Measurements from ENCODE around the gene UNC80. TPM values are rescaled to one million over a fixed set of nuclear protein-coding genes. Genes with fewer than 3 reads are reported as not detected.
A peak's percentile ranks its signal among the peaks of the same experiment; 100 is the strongest.

UNC80 gene
- total and polyA plus RNA-seq, 2 donors (not counting 3 experiments of a cell fraction or from before 2014, with no cell fraction given), result not detected

- BruUV-seq (replicated peaks), result no TSS peak
- no peak overlapping the region for H3K27ac ChIP-seq (ENCODE audit: insufficient read depth, low read depth, low read length)
- dilution Hi-C loops (cut with MboI; ENCODE audit: extremely low pct_ligation_motif_present, low sequenced_read_pairs), result no loop called here
These were observed 231.7 kb downstream of the UNC80 start for GRCh38 chr2:210003359-210003758.

GRCh38 chr2:210004881-210005280 is 233.2 kb downstream of the UNC80 start:
- no peak for FAIRE-seq
- Histone ChIP-seq H3K27me3 (ENCODE audit: control insufficient read depth in 2 of 2, insufficient read depth in 2 of 2, low read length in 2 of 2) (no peaks in the 10 kb centered on the region), H4K20me1 (replicated peaks; ENCODE audit: control insufficient read depth, extremely low read depth, insufficient read depth, low read length) (peaks cover 3% of the 10 kb centered on the region), H3K79me2 (ENCODE audit: control insufficient read depth, insufficient read depth, low read length) (peaks cover 74% of the 10 kb centered on the region), H2AFZ (ENCODE audit: low read depth, low read length) (no peak overlapping the region), H3K9ac (replicated peaks; ENCODE audit: extremely low read depth, insufficient read depth, low read length) (no peak overlapping the region), H3K4me1 (ENCODE audit: control insufficient read depth, extremely low read depth, insufficient read depth, low read length) (peaks cover 16% of the 10 kb centered on the region), H3K27ac (ENCODE audit: insufficient read depth, low read depth, low read length) (no peak overlapping the region), H3K9me3 (replicated peaks; ENCODE audit: control insufficient read depth, insufficient read depth, low read length) (no peaks in the 10 kb centered on the region), H3K9me1 (replicated peaks; ENCODE audit: control insufficient read depth, extremely low read depth, insufficient read depth, low read length) (no peaks in the 10 kb centered on the region), H3K4me3 (replicated peaks in 1 of 3; ENCODE audit: insufficient read depth in 1 of 3, low read depth in 1 of 3, low read length in 3 of 3) (no peak overlapping the region), H3K4me2 (ENCODE audit: insufficient read depth, low read length) (no peak overlapping the region), H3K36me3 (ENCODE audit: control insufficient read depth in 2 of 2, extremely low read depth in 1 of 2, insufficient read depth in 2 of 2, low read length in 2 of 2) (peaks cover 2 to 4% of the 10 kb centered on the region in 2 experiments)
- no TSS peak for BruUV-seq (replicated peaks)
- no peak for DNase-seq (ENCODE audit: low read depth, low spot score)
- intact Hi-C loops (cut with micrococcal nuclease), result loop anchor here (10.0 kb wide), 1 partner anchor 470 kb away; the partner anchor contains the start of gene LANCL1
- POLR2A ChIA-PET, result no interaction called here
- dilution Hi-C loops (cut with MboI; ENCODE audit: extremely low pct_ligation_motif_present, low sequenced_read_pairs), result no loop called here
- TF ChIP-seq EZH2 (IDR thresholded peaks at IDR 0.05; ENCODE audit: borderline replicate concordance, low read depth, low read length, severe bottlenecking), result no peak
- CTCF ChIA-PET, result interaction anchor here (1.0 to 1.3 kb wide), 2 partner anchors 10 to 194 kb away, joined by 3 to 4 read pairs; no protein-coding TSS in a partner anchor

More at GRCh38 chr2:210003359-210003758, 231.7 kb downstream of the UNC80 start:
- peaks cover 21% of the 10 kb centered on the region for H3K4me1 ChIP-seq (ENCODE audit: control insufficient read depth, extremely low read depth, insufficient read depth, low read length)
- CTCF ChIA-PET, result interaction anchor here (0.9 to 1.9 kb wide), 2 partner anchors 11 to 195 kb away, joined by 3 to 4 read pairs; no protein-coding TSS in a partner anchor
- TF ChIP-seq EZH2 (IDR thresholded peaks at IDR 0.05; ENCODE audit: borderline replicate concordance, low read depth, low read length, severe bottlenecking) (no peak), POLR2AphosphoS5 (IDR thresholded peaks at IDR 0.05; ENCODE audit: insufficient read depth, low read depth, low read length) (no peak), GATA2 (IDR thresholded peaks at IDR 0.05; ENCODE audit: insufficient read depth, insufficient read length, low read depth, low read length) (no peak), FOS (IDR thresholded peaks at IDR 0.05; ENCODE audit: borderline replicate concordance, insufficient read depth, low read length) (no peak), MYC (IDR thresholded peaks at IDR 0.05; ENCODE audit: low read depth, low read length) (no peak), MAX (IDR thresholded peaks at IDR 0.05; ENCODE audit: insufficient read depth, insufficient read length) (no peak), POLR2A (IDR thresholded peaks at IDR 0.05; ENCODE audit: low read depth, low read length) (no peak)
- H3K9ac ChIP-seq (replicated peaks; ENCODE audit: extremely low read depth, insufficient read depth, low read length), result peak overlapping the region; percentile 79
- H3K9me1 ChIP-seq (replicated peaks; ENCODE audit: control insufficient read depth, extremely low read depth, insufficient read depth, low read length), result no peaks in the 10 kb centered on the region
- POLR2A ChIA-PET, result no interaction called here
- intact Hi-C loops (cut with micrococcal nuclease), result loop anchor here (10.0 kb wide), 1 partner anchor 471 kb away; the partner anchor contains the start of gene LANCL1
- FAIRE-seq (no peak), DNase-seq (ENCODE audit: low read depth, low spot score) (no peak)
- H3K9me3 ChIP-seq (replicated peaks; ENCODE audit: control insufficient read depth, insufficient read depth, low read length), result no peaks in the 10 kb centered on the region
- no peak overlapping the region for H2AFZ ChIP-seq (ENCODE audit: low read depth, low read length)
- peaks cover 3% of the 10 kb centered on the region for H4K20me1 ChIP-seq (replicated peaks; ENCODE audit: control insufficient read depth, extremely low read depth, insufficient read depth, low read length)
- H3K79me2 ChIP-seq (ENCODE audit: control insufficient read depth, insufficient read depth, low read length), result peaks cover 59% of the 10 kb centered on the region
- H3K4me2 ChIP-seq (ENCODE audit: insufficient read depth, low read length), result peak overlapping the region; percentile 92
- H3K27me3 ChIP-seq (ENCODE audit: control insufficient read depth in 2 of 2, insufficient read depth in 2 of 2, low read length in 2 of 2), result no peaks in the 10 kb centered on the region
- H3K36me3 ChIP-seq (ENCODE audit: control insufficient read depth in 2 of 2, extremely low read depth in 1 of 2, insufficient read depth in 2 of 2, low read length in 2 of 2), result no peaks in the 10 kb centered on the region
- peak overlapping the region; percentile 83 to 98 (median 95) for H3K4me3 ChIP-seq (replicated peaks in 1 of 3; ENCODE audit: insufficient read depth in 1 of 3, low read depth in 1 of 3, low read length in 3 of 3)

Measured in endothelial cell of umbilical vein (primary cell).